ENCODE measurements around the gene KCNE4.

DNA sequence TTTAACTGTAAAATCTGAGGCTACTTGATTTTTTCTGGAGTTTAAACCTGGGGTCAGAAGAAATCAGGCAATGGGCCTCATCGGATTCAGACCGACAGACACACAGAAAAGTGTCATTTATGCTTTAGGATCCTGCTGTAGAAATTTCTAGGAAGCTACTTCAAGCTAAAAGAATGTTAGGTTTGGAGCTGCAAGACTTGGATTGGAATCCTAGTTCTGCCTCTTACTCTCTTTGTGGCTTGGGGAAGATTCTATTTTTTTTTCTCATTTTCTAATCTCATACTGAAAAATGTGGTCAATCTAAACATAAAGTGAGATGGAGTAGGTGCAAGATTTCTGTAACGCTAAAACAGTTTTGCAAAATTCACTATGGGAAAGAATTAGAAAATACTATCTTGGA is 48.8 kb upstream of the KCNE4 start:
- TF ChIP-seq EZH2phosphoT487 (IDR thresholded peaks at IDR 0.05; ENCODE audit: borderline replicate concordance), result no peak
- TF ChIP-seq, protein P1, sequence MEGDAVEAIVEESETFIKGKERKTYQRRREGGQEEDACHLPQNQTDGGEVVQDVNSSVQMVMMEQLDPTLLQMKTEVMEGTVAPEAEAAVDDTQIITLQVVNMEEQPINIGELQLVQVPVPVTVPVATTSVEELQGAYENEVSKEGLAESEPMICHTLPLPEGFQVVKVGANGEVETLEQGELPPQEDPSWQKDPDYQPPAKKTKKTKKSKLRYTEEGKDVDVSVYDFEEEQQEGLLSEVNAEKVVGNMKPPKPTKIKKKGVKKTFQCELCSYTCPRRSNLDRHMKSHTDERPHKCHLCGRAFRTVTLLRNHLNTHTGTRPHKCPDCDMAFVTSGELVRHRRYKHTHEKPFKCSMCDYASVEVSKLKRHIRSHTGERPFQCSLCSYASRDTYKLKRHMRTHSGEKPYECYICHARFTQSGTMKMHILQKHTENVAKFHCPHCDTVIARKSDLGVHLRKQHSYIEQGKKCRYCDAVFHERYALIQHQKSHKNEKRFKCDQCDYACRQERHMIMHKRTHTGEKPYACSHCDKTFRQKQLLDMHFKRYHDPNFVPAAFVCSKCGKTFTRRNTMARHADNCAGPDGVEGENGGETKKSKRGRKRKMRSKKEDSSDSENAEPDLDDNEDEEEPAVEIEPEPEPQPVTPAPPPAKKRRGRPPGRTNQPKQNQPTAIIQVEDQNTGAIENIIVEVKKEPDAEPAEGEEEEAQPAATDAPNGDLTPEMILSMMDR (conservative IDR thresholded peaks at IDR 0.05; ENCODE audit: low read length), result no peak
